Heart left ventricle (tissue), 16 donors: ENCODE measurements around the gene PTPN21. TPM values are rescaled to one million over a fixed set of nuclear protein-coding genes. Genes with fewer than 3 reads are reported as not detected.
A peak's percentile ranks its signal among the peaks of the same experiment; 100 is the strongest.

Experiments
- ATAC-seq, 4 donors: fragments of 200-7000 bp; cut with Tn5 transposase; one replicate each; pipeline ENCODE4 v1.9.1; 2020 to 2022; ENCODE audit warnings: moderate library complexity in 4 of 4, mild to moderate bottlenecking in 3 of 4, moderate number of reproducible peaks in 1 of 4
- DNase-seq, 5 donors: peaks; one replicate each; pipeline ENCODE4 v3.0.0-alpha.2; 2020
- H3K27ac ChIP-seq, 12 donors: fragments of 200-600 bp; sonication (generic) in 4 of 12; one replicate each; pipeline versions ENCODE4 v1.5.0 to v1.8.0; 2016 to 2022; ENCODE audit warnings: mild to moderate bottlenecking in 2 of 12
- H3K27me3 ChIP-seq, 9 donors: fragments of 200-600 bp; sonication (generic) in 2 of 9; one replicate each; pipeline versions ENCODE4 v1.5.1 to v1.8.0; 2016 to 2022; ENCODE audit warnings: mild to moderate bottlenecking in 3 of 9
- H3K36me3 ChIP-seq, 9 donors: fragments of 200-600 bp; sonication (generic) in 2 of 9; one replicate each; pipeline versions ENCODE4 v1.5.0 to v1.8.0; 2018 to 2022; ENCODE audit warnings: mild to moderate bottlenecking in 2 of 9
- H3K4me1 ChIP-seq, 12 donors: fragments of 200-600 bp; sonication (generic) in 4 of 12; one replicate each; pipeline versions ENCODE4 v1.5.0 to v1.8.0; 2016 to 2022; ENCODE audit warnings: mild to moderate bottlenecking in 3 of 12
- H3K4me3 ChIP-seq, 12 donors: fragments of 200-600 bp; sonication (generic) in 4 of 12; one replicate each; pipeline versions ENCODE4 v1.5.0 to v1.8.0; 2017 to 2022; ENCODE audit warnings: mild to moderate bottlenecking in 9 of 12, moderate library complexity in 4 of 12
- H3K9me3 ChIP-seq, 12 donors: fragments of 200-600 bp; sonication (generic) in 4 of 12; one replicate each; pipeline versions ENCODE4 v1.5.0 to v1.8.0; 2016 to 2022; ENCODE audit warnings: mild to moderate bottlenecking in 1 of 12
- POLR2A ChIP-seq, 2 donors: fragments of 450-650 bp; IDR thresholded peaks; one replicate each; pipeline ENCODE4 v1.6.1; 2017; ENCODE audit warnings: antibody characterized with exemption in 2 of 2, mild to moderate bottlenecking in 2 of 2, moderate library complexity in 2 of 2
- WGBS, 4 donors: extraction: QIAGEN DNeasy Blood & Tissue Kit in 2 of 4; methylation state at CpG; one replicate each; pipeline versions ENCODE4 v1.1.5 to v1.1.7; 2013 to 2018; 5-methylcytosine and 5-hydroxymethylcytosine counted together
- intact Hi-C, 10 donors: fragments of 100-400 bp; cut with DNase I; formaldehyde crosslinking; loops; one replicate each; pipeline versions ENCODE4 v1.11.1 to v1.14.2; 2022
- polyA plus RNA-seq, 2 donors: library from polyadenylated mRNA; stranded (reverse); fragments of 200-250 nt; gene quantifications; one replicate each; pipeline ENCODE4 v1.2.3, GENCODE V29; 2013
- total RNA-seq, 9 donors: library from RNA; depleted of rRNA in 2 of 9; stranded (reverse); fragments of >200 nt in 2 of 9; fragmentation: NEBNext Ultra II Directional in 3 of 9; extraction: Animal tissue kit (Norgen Biotek cat#: 25700) in 3 of 9; gene quantifications; one replicate each; pipeline versions ENCODE4 v1.1.0 to v1.2.4, GENCODE V29; 2016 to 2023
- TF ChIP-seq, protein P1 (sequence below), 12 donors: fragments of 200-600 bp; sonication (generic) in 4 of 12; IDR thresholded peaks; one replicate each; pipeline versions ENCODE4 v1.5.0 to v1.8.0; 2018 to 2022; ENCODE audit warnings: antibody characterized with exemption in 12 of 12, mild to moderate bottlenecking in 5 of 12
- donor health status: ischemic (EF 13 %, LVEDD 7.1; RV severe dilation, severe dysfunction).
- donor health status: healthy with polysubstance abuse.
- donor health status: DM: no; HTN: yes; CAD: no.
- donor health status: DM: no; HTN: no; CAD: no.
- donor health status: ischemic (EF 25% LVEDD 6.9; RV normal size, moderate dysfunction).
- donor health status: ischemic (EF 25% LVEDD 5.7; RV mildly dilated, moderate dysfunction).
- donor health status: healthy.
- donor health status: DM: yes; HTN: yes; CAD: no.
- donor health status: ischemic (EF 35%, LVEDD 5.7; RV mildly dilated, moderate dysfunction).
- donor health status: nonischemic (EF 11% LVEDD 7.7; RV severe dilation, severe dysfunction).
- donor health status: DM: yes; HTN: yes; CAD: no.
- donor health status: PGD.
- donor health status: ischemic (EF 29% LVEDD 5.4; RV normal size, mild dysfunction).
- donor health status: nonischemic (EF 23%, LVEDD 6.1; RV moderate dilation, normal function).

Gene PTPN21
- total and polyA plus RNA-seq, 11 donors = 9.4 to 68.3 (median 24.8) TPM

DNA sequence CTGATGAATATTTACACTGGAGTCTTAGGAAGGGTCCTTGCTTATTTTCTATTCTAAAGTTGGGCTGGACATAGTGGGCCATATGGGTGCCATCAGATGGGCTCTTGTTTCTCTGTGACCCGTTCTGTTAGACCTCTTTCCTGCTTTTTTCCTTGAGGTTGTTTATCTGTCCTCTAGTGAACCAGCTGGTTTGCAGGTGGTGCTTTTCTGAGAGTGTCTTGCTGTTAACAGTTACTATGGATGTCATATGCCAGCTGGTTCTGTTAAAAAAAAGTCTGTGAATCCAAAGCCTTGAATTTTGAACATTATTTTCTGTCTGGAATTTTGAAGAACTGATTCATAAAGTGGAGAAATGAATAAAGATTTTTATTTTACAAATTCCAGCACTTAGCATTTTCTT lies 37.2 kb upstream of the PTPN21 start:
- intact Hi-C loops = no loop called here
- Histone ChIP-seq H3K4me3 (no peak overlapping the region), H3K36me3 (peaks cover under 1 to 99% (median 72%) of the 10 kb centered on the region in 9 donors), H3K4me1 (no peaks in the 10 kb centered on the region), H3K27ac (no peak overlapping the region), H3K27me3 (no peaks in the 10 kb centered on the region), H3K9me3 (no peaks in the 10 kb centered on the region)
- DNase-seq (no peak), ATAC-seq (peak in 1 of 4 donors; percentile 42)
- 0 to 53% (median 52%) methylated on average over 1 of the region's 1 CpG for WGBS, 4 donors
- TF ChIP-seq, protein P1, sequence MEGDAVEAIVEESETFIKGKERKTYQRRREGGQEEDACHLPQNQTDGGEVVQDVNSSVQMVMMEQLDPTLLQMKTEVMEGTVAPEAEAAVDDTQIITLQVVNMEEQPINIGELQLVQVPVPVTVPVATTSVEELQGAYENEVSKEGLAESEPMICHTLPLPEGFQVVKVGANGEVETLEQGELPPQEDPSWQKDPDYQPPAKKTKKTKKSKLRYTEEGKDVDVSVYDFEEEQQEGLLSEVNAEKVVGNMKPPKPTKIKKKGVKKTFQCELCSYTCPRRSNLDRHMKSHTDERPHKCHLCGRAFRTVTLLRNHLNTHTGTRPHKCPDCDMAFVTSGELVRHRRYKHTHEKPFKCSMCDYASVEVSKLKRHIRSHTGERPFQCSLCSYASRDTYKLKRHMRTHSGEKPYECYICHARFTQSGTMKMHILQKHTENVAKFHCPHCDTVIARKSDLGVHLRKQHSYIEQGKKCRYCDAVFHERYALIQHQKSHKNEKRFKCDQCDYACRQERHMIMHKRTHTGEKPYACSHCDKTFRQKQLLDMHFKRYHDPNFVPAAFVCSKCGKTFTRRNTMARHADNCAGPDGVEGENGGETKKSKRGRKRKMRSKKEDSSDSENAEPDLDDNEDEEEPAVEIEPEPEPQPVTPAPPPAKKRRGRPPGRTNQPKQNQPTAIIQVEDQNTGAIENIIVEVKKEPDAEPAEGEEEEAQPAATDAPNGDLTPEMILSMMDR (IDR thresholded peaks at IDR 0.05) = no peak
- no peak for TF ChIP-seq POLR2A (IDR thresholded peaks at IDR 0.05)

DNA sequence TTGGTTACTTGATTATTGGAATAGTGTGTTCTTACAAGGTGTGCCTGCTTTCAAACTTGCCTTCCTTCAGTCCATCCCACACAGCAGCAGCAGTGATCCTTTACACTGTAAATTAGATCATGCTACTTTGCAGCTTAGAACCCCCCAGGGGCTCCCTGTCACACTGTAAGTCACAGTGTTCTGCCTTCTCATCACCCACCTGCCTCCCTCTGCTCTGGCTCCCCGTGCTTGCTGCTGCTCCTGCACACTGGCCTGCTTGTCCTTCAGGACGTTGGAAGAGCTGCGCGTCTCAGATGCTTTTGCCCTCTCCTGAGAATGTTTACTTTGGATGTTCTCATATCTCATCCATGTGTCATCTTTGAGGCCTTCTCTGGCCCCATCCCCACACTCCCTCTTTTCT lies 35.4 kb upstream of the PTPN21 start:
- no peak overlapping the region for H3K4me3 ChIP-seq
- ATAC-seq (no peak), DNase-seq (no peak)
- H3K36me3 ChIP-seq = peaks cover 2 to 99% (median 75%) of the 10 kb centered on the region in 9 donors
- H3K27me3 ChIP-seq = no peaks in the 10 kb centered on the region
- H3K9me3 ChIP-seq = no peaks in the 10 kb centered on the region
- TF ChIP-seq, protein P1 (IDR thresholded peaks at IDR 0.05) = no peak
- intact Hi-C loops = no loop called here
- no peak overlapping the region for H3K27ac ChIP-seq
- no peaks in the 10 kb centered on the region for H3K4me1 ChIP-seq
- 62 to 75% (median 65%) methylated on average over 4 of the region's 4 CpGs for WGBS, 4 donors

DNA sequence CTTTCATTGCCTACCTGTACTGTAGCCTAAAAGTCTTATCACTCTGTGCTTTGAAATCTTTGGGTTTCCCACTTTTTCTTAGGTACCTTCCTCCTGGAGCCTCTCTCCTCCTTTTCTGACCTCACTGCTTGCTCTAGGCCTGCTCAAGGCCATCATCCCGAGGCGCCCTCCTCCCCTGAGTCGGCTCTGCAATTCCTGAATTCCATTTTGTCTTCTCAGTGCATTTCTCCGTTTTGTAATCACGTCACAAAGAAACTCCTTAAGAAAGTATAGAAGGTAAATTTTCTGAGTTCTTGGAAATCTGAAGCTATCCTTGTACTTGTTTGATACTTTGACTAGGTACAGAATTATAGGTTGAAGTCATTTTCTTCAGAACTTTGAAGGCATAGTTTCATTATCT lies 33.3 kb upstream of the PTPN21 start:
- Histone ChIP-seq H3K4me3 (no peak overlapping the region), H3K36me3 (peaks cover 5 to 99% (median 77%) of the 10 kb centered on the region in 9 donors), H3K9me3 (no peaks in the 10 kb centered on the region), H3K4me1 (no peaks in the 10 kb centered on the region), H3K27me3 (no peaks in the 10 kb centered on the region), H3K27ac (no peak overlapping the region)
- intact Hi-C loops = no loop called here
- WGBS, 4 donors = 94 to 96% (median 95%) methylated on average over 5 of the region's 5 CpGs
- no peak for TF ChIP-seq POLR2A (IDR thresholded peaks at IDR 0.05)
- TF ChIP-seq, protein P1 (IDR thresholded peaks at IDR 0.05) = no peak
- no peak for ATAC-seq
- DNase-seq = no peak

DNA sequence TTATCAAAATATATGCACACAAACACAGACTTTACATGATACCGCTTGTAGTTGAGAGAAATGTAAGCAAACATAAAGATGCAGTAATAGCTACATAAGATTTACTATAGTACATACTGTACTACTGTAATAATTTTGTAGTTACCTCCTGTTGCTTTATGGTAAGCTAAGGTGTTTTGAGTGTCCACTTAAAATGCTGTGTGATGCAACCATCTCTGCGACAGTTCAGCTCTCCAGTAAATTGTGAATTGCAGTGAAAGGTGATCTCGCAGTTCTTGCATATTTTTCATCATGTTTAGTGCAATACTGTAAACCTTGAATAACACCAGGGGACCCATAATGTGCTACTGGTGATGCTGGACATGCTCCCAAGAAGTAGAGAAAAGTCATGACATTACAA lies 29.6 kb upstream of the PTPN21 start:
- TF ChIP-seq POLR2A (IDR thresholded peaks at IDR 0.05) = no peak
- TF ChIP-seq, protein P1 (IDR thresholded peaks at IDR 0.05) = no peak
- H3K27me3 ChIP-seq = no peaks in the 10 kb centered on the region
- WGBS, 4 donors = 94 to 98% (median 97%) methylated on average over 3 of the region's 3 CpGs
- no peaks in the 10 kb centered on the region for H3K9me3 ChIP-seq
- no peak overlapping the region for H3K27ac ChIP-seq
- intact Hi-C loops = no loop called here
- peaks cover 5 to 100% (median 97%) of the 10 kb centered on the region in 9 donors for H3K36me3 ChIP-seq
- no peaks in the 10 kb centered on the region for H3K4me1 ChIP-seq
- ATAC-seq (no peak), DNase-seq (no peak)
- H3K4me3 ChIP-seq = no peak overlapping the region
